Caki2 (cell line): ENCODE data around the gene PPP1R13B. TPM values are rescaled to one million over a fixed set of nuclear protein-coding genes. Genes with fewer than 3 reads are reported as not detected.

ENCODE experiments used
- DNase-seq: peaks from one replicate; pipeline ENCODE4 v3.0.0-alpha.2; 2015; ENCODE audit warnings: low read depth
- in situ Hi-C: cut with HindIII; loops from 2 replicates; pipeline ENCODE4 v1.10.0; 2016; ENCODE audit warnings: low sequenced_read_pairs, low pct_unique_long_range_greater_than_20kb, mixed read lengths
- total RNA-seq: library from RNA; depleted of rRNA; stranded (reverse); fragments of >200 nt; shearing (Covaris generic); gene quantifications from 2 replicates; pipeline ENCODE4 v1.2.3, GENCODE V29; 2014; ENCODE audit warnings: low replicate concordance

The PPP1R13B gene
- total RNA-seq, 1 experiment from 2014 or later, result 2.5 TPM

GRCh38 chr14:103712633-103713247, 134.6 kb downstream of the PPP1R13B start:
- in situ Hi-C loops, result no loop called here
- no peak for DNase-seq

DNA sequence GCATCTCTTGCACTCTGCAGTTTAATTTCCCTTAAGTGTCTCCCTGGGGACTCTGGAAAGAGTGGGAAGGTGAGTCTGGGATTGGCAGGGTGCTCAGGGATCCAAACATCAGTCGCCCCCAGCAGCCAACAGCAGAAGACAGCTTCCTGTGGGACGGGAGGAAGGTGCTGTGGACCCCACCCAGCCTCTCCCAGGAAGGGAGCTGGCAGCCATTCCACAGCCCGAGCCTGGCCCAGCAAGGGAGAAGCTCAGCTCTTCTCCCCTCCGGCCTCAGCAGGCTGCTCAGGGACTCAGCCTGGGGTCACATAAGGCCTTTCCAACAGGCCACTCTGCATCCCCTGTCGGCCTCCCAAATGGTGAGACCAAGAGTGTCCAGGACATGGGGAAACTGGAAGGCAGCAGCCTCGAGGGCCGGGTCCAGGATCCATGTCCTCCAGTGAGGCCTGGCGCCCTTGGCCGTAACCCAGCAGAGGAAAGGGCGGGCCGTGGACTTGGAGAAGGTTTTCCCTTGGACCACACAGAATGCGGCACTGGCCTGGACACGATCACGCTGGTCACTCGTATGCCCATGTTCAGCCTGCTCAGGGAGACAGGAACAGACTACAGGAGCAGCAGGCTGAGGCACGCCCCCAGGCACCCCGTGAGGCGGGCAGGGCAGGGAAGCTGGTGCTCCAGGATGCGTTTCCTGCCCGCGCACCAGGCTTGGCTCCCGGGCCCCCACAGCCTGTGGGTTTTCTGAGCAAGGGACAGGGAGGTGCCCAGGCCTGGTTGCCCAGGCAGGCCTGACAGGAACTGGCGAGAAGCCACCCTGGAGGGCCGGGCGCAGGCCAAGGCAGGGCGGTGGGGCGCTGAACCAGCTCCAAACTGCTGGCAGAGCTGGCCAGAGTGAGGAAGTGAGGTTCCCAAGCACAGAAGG, 135.6 kb downstream of the PPP1R13B start:
- in situ Hi-C loops, result no loop called here
- DNase-seq, result no peak

DNA sequence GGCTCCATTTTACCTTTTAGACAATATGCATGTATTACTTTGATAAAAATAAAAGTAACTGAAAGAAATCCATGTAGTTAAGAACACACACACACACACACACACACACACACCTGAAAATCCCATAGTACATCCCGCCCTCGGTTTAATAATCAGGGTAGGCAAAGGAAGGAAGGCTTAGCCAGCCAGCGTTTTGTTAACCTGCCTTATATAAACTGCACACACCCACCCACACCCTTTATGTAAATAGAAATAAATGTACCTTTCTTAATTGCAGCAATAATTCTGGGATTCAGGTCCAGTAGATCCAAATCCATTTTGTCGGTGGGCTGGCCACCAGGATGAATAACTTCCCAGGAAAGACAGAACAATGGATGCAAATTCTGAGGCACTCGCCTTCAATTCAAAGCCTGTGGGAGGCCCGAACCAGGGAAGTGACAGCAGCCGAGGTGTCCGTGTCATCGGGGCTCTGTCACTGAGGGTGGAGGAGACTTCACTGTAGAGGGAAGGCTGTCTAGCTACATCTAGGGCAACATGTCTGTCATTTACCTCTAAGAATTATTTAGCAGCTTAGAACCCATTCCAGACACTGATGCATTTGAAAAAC, 136.5 kb downstream of the PPP1R13B start:
- DNase-seq, result no peak
- in situ Hi-C loops, result no loop called here

- DNase-seq, result no peak
- in situ Hi-C loops, result no loop called here
These were observed 137.6 kb downstream of the PPP1R13B start for GRCh38 chr14:103709814-103710213.

- DNase-seq, result no peak
These were observed 138.6 kb downstream of the PPP1R13B start for GRCh38 chr14:103708750-103709187.

DNA sequence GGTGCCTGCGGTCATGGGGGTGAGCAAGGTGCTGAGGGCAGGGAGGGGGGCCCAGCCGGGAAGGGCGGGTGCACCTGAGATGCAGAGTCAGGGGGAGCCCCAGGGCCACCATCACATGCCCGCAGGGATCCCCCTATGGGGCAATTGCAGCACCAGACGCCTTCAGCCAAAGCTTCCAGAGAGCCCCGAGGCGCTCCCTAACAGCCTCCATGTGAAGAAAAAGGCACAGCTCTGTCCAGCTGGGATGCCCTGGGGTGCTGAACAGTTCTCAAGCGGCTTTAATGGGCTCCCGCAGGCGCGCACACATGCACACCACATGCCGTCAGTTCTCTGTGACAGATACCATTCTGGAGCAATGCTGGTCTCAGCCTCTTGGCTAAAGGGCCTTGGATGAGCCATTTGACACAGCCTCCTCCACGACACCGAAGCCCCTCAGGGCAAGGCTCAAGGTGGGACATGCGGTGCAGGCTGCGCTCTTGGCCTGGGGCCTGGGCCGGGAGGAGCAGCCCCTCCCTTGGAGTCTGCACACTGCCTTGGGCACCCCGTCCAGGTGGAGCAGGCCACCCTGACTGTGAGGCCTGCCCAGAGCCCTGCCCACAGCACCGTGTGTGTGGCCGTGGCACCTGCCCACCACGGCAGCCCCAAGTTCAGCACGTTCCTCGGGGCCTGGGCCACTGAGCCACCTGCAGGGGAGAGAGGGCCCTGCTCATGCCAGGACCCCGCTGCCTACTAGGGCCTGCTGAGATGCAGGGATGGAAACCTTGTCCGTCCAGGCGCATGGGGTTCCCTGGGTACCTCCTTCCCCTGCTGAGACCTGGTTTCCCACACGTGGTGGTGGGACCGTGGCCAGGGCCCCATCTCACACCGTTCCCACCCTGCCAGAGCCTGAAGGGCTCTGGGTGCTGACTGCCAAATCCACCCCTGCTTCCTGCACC, 139.8 kb downstream of the PPP1R13B start:
- in situ Hi-C loops, result no loop called here

More at GRCh38 chr14:103708750-103709187, 138.6 kb downstream of the PPP1R13B start:
- in situ Hi-C loops, result no loop called here

GRCh38 chr14:103706551-103707328, 140.6 kb downstream of the PPP1R13B start:
- in situ Hi-C loops, result no loop called here
- no peak for DNase-seq

More for the DNA sequence above, 139.8 kb downstream of the PPP1R13B start:
- DNase-seq, result no peak

DNA sequence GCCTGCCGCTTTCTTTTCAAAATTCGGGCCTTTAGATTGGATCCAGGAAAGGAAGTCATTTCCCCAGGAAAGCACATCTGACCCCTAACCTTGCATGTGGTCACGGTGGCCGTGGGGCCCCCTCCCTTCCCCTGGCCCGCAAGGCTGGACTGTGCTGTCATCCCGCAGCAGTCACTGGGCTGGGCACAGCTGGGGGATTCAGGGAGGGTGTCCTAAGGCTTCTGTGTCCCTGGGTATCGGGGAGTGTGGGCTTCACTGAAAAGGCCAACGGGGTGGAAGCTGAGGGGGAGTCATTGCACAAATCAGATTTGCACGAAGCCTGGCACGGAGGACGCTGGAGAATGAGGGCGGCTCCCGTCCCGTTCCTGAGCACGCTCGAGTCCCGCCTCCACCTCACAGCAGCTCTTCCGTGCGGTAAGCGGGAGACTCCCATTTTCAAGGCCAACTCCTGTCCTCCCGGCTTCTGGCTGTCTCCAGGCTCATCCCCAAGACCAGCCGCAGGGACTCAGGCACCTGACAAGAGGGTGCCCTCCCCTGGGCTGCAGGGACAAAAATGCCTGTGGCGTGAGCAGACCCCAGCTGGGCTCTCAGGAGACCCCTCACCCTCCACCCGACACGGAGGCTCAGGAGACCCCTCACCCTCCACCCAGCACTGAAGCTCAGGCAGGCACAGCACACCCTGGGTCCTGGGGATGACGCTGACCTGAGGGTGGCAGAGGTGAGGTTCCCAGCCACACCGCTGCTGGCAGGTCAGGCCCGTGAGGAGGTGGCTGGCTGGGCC, 141.7 kb downstream of the PPP1R13B start:
- DNase-seq, result no peak
- in situ Hi-C loops, result no loop called here

GRCh38 chr14:103705118-103705503, 142.3 kb downstream of the PPP1R13B start:
- in situ Hi-C loops, result no loop called here
- DNase-seq, result no peak

DNA sequence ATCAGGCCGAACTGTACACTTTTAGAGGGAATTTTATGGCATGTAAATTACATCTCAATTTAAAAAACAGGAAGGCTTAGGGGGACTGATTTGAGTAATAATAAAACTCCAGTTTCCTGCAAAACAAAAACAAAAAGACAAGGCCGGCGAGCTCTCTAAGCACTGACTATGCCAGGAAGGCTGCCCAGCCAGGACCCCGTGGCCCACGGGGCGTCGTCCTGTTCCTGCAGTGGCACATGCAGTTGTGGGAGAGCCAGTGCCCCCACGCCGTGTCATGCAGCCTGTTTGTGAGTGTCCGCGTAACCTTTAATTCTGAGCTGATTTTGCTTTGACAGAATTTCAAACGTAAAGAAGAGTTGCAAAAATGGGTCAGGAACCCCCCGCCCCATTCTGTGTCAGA, 142.7 kb downstream of the PPP1R13B start:
- no peak for DNase-seq
- in situ Hi-C loops, result no loop called here

- no peak for DNase-seq
- in situ Hi-C loops, result no loop called here
These were observed 143.7 kb downstream of the PPP1R13B start for GRCh38 chr14:103703433-103704385.

GRCh38 chr14:103702497-103703432, 144.6 kb downstream of the PPP1R13B start:
- in situ Hi-C loops, result no loop called here
- DNase-seq, result no peak

DNA sequence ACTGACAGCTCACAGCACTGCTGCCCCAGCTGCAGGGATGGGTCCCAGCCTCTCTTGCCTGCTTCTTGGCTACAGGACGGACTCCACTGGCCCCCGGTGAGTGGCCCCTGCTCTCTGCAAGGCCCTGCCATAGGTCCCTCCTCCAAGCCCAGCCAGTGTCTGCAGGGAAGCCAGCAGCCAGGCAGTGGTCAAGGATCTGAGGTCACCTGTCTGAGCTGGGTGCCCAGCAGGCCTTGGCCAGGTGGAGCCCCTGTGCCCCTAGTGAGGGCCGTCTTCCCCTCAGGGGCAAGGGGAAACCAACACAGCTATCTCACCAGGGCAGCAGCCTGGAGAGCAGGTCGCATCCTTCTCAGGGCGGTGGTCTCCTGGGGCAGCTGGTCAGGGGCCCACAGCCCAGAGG, 145.3 kb downstream of the PPP1R13B start:
- DNase-seq, result no peak
- in situ Hi-C loops, result no loop called here

GRCh38 chr14:103700753-103701490, 146.5 kb downstream of the PPP1R13B start:
- in situ Hi-C loops, result no loop called here
- no peak for DNase-seq
